Esophagus muscularis mucosa (tissue), 3 donors: Measurements from ENCODE around the gene SBNO2.

Source experiments
- CTCF ChIP-seq, 3 experiments: fragments of 200-600 bp in 2 of 3; fragments of 450-650 bp in 1 of 3; sonication (generic) in 2 of 3; IDR thresholded peaks; one replicate each; pipeline ENCODE4 v1.5.1; 2017 to 2019; ENCODE audit warnings: antibody characterized with exemption in 3 of 3, mild to moderate bottlenecking in 2 of 3, moderate library complexity in 1 of 3
- POLR2A ChIP-seq: fragments of 450-650 bp; IDR thresholded peaks from one replicate; pipeline ENCODE4 v1.6.1; 2017; ENCODE audit warnings: antibody characterized with exemption, moderate library complexity, mild to moderate bottlenecking, low read depth
- POLR2AphosphoS5 ChIP-seq, 2 donors: sonication (generic); formaldehyde crosslinking; IDR thresholded peaks; one replicate each; pipeline ENCODE4 v1.6.1; 2017; ENCODE audit warnings: antibody characterized with exemption in 2 of 2

DNA sequence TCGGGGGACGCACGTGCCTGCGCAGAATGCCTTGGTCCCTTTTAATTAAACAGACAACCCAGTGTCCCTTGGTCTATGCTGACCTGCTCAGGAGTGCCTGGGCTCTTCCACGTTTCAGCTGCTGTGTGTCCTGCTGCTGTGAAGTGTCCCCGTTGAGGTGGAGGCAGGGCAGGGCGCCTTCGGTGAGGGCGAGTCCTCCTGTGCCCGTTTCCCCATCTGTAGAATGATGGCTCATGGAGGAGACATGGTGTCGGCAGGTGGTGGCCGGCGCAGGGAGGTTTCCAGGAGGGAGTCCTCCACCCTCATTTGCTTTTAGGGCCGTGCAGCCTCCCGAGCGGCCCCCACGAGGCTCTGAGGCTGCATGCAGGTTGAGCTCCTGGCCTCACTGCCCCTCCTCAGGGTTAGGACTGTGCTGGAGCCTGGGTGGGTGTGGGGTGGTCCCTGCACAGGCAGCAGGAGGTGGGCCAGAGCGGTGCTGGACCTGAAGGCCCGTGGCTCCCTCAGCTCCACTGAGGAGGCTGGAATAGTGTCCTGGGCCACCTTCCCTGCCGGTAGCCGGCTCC lies 40.3 kb upstream of the SBNO2 start:
- no peak for TF ChIP-seq CTCF (IDR thresholded peaks at IDR 0.05)
- TF ChIP-seq POLR2AphosphoS5 (IDR thresholded peaks at IDR 0.05): no peak
- no peak for TF ChIP-seq POLR2A
